D721Med (cell line): Measurements from ENCODE around the gene FOSL2.

Source experiments
- DNase-seq: peaks from one replicate; pipeline ENCODE4 v3.0.0; 2011; ENCODE audit warnings: low spot score; ENCODE audit not compliant: insufficient read length
- FAIRE-seq: peaks from 2 replicates; lab custom pipeline; 2011; peaks lifted over from hg19 to GRCh38; lab: Jason Lieb, UNC
- TF ChIP-seq, protein P1 (sequence below): IDR thresholded peaks from 2 replicates; pipeline ENCODE4 v1.5.1; 2012; ENCODE audit warnings: mild to moderate bottlenecking, control low read depth; ENCODE audit not compliant: insufficient read depth; ENCODE audit errors: missing control alignments

Gene FOSL2

DNA sequence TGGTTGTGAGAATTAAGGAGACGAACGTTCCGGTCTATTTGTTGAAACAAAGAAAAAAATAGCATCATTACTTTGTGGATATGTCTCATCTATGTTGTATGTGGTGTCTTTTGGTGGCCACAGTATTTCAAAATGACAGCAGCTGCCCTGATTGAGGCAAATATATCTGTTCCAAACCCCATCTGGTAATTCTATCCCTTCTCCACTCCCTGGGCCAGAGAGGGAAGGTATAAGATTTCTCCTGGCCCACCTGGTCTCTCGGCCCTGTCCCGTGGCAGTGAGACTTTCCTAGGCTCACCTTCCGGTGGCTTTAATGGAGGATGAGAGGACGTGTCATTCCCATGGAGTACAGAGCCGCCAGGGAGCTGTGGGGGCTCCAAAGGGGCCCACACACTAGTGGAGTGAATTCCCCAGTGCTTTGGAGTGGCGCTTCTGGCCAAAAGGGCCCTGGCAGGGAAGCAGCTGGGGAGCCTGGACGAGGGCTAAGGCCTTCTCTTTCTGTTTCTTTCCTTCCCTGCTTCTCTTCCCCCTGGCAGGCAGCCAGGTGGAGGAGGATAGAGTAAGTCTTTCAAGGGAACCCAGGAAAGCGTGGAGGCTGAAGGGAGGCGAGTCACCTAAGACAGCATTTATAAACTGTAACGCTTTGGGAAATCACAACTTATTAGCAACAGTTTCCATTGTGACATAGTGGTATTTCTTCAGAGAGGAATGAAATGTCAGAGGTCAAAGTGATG lies 5.6 kb downstream of the FOSL2 start:
- no peak for DNase-seq
- no peak for FAIRE-seq
- TF ChIP-seq, protein P1, sequence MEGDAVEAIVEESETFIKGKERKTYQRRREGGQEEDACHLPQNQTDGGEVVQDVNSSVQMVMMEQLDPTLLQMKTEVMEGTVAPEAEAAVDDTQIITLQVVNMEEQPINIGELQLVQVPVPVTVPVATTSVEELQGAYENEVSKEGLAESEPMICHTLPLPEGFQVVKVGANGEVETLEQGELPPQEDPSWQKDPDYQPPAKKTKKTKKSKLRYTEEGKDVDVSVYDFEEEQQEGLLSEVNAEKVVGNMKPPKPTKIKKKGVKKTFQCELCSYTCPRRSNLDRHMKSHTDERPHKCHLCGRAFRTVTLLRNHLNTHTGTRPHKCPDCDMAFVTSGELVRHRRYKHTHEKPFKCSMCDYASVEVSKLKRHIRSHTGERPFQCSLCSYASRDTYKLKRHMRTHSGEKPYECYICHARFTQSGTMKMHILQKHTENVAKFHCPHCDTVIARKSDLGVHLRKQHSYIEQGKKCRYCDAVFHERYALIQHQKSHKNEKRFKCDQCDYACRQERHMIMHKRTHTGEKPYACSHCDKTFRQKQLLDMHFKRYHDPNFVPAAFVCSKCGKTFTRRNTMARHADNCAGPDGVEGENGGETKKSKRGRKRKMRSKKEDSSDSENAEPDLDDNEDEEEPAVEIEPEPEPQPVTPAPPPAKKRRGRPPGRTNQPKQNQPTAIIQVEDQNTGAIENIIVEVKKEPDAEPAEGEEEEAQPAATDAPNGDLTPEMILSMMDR = no peak

DNA sequence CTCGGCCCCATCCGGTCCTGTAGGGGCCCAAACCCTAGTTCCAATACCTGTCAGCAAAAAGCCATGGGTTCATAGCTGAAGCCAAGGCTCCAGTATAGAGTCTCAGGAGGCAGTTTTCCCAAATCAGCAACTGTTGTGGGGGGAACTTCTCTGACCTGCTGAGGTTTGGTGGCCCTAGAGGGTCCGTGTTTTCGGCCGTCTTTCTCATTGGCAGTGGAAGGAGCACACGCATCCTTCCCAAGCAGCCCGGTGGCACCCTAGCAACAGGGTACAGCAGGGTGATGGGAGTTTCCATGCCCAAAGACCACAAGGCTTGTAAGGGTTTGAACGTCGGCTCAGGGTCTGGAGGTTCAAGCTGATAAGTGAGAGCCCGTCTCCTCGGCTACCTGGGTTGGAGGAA lies 6.6 kb downstream of the FOSL2 start:
- no peak for FAIRE-seq
- no peak for DNase-seq
- TF ChIP-seq, protein P1 = no peak

DNA sequence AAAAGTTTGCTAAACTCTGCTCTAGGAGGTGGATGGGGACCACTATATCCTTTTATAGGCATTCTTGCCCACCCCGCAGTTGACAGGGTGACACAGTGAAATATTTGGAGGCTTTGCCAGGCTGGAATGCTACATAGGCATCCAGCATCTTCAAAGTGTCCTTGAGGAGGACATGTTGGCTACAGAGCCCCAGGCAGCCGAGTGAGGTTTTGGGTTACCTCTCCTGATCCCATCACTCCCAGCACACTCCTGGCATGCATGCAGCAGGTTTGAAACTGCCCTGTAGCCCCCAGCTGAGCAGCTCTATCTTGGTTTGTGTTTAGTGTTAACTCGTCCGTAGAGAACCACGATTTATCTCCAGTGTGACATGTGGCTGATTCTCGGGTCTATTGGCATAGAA lies 7.3 kb downstream of the FOSL2 start:
- DNase-seq (no peak), FAIRE-seq (no peak)
- TF ChIP-seq, protein P1 = no peak

DNA sequence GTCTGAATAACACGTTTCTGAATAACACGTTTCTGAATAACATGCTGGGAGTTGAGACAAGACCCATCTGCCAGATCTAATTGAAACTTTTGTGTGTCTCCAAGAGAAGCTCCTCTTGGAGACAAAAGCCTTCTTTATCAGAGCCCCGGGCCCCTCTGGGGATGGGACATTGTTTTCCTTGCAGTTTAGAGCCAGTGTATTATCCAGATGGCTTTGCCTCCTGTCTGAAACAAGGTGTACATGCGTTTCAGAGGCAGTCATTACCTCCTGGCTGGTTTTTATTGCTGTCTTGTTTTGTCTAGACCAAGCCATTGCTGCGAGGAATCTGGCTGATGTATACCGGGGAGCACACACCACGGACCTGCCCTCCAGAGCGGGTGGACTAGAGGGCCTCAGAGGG lies 7.8 kb downstream of the FOSL2 start:
- TF ChIP-seq, protein P1 = no peak
- FAIRE-seq = no peak
- DNase-seq = no peak

DNA sequence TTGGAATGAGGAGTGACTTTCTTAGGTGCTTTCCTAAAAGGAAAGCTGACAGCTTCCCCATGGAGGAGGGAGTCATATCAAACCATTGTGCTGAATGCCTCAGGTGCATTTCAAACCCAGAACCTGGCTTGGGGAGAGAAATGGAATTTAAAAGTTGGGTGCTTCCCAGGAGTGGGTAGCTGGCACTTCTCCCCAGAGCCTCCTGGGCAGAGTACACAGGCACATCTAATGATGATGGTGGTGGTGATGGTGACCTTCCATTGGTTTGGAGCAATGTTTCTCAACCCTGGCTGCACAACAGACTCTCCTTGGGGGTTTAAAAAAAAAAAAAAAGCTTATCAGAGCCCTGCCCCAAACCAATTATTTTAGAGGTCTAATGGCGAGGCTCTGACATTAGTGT lies 8.3 kb downstream of the FOSL2 start:
- TF ChIP-seq, protein P1 = no peak
- DNase-seq = no peak
- no peak for FAIRE-seq

DNA sequence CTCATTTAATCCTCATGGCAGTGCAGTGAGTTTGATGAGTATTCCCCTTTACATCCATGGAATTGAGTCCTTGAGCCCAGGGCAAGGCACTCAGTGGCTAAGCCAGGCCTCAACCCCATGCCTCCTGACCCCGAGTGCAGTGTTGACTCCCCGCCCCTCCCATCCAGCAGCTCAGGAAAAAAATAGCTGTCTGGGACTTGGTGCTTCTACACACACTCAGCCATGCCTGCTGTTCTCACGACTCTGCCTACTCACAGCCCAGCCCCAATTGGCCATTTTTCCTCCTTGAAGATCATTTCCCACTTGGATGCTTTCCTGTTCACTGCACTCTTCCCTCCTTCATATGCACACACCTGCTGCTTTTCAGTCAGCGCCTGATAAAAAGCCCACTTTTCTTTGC lies 8.8 kb downstream of the FOSL2 start:
- no peak for DNase-seq
- TF ChIP-seq, protein P1 = no peak
- FAIRE-seq = no peak

DNA sequence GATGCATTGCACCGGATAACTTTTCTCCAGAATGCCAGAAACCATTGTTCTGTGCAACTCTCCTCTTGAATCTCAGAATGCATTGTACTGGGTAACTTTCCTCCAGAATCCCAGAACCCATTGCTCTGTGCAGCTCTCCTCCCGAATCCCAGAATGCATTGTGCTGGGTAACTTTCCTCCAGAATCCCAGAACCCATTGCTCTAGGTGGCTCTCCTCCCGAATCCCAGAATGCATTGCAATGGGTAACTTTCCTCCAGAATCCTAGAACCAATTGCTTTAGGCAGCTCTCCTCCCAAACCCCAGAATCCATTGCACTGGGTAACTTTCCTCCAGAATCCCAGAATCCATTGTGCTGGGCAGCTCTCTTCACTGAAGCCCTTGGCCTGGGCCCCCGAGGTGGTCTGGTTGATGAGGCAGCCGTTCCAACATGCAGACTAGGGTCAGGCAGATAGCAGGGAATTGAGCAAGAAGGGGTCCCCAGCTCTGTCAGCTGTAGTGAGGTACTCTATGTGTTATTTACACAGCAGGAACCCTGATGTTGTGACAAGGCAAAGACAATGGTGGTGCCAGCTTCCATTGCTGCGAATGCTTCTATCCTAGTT lies 9.4 kb downstream of the FOSL2 start:
- TF ChIP-seq, protein P1 = no peak
- DNase-seq = no peak
- no peak for FAIRE-seq
